Activated CD4-positive, alpha-beta T cell treated with anti-CD3 and anti-CD28 coated beads for 36 hours (primary cell): ENCODE measurements around the gene ZCCHC18. TPM values are rescaled to one million over a fixed set of nuclear protein-coding genes. Genes with fewer than 3 reads are reported as not detected.
"Not testable (repeated sequence)": the region's sequence is repeated elsewhere in the genome, so short reads cannot be mapped to it uniquely, and the experiment has no call there.

Experiments used
- ATAC-seq: fragments of 200-7000 bp; cut with Tn5 transposase; one replicate; pipeline ENCODE4 v1.10.0; 2021; ENCODE audit warnings: mild to moderate bottlenecking, moderate library complexity
- CTCF ChIA-PET: fragments of 350-600 bp; sonication (Branson Sonifier 250); formaldehyde crosslinking; loops from one replicate; lab custom pipeline; 2021; ENCODE audit warnings: antibody characterized with exemption; lab: Charles Lee
- POLR2A ChIA-PET: fragments of 350-600 bp; sonication (Branson Sonifier 250); formaldehyde crosslinking; loops from one replicate; lab custom pipeline; 2021; ENCODE audit warnings: antibody characterized with exemption, inconsistent platforms; lab: Charles Lee
- DNase-seq: peaks from one replicate; pipeline ENCODE4 v3.0.0-alpha.2; 2020
- H3K27ac Mint-ChIP-seq: one replicate; pipeline ENCODE4 v1.8.0; 2021; ENCODE audit warnings: mixed read lengths
- H3K27me3 Mint-ChIP-seq: one replicate; pipeline ENCODE4 v1.8.0; 2021; ENCODE audit warnings: mixed read lengths
- H3K36me3 Mint-ChIP-seq: one replicate; pipeline ENCODE4 v1.8.0; 2021; ENCODE audit warnings: low read depth, mixed read lengths
- H3K4me1 Mint-ChIP-seq: one replicate; pipeline ENCODE4 v1.8.0; 2021; ENCODE audit warnings: mixed read lengths
- H3K4me3 Mint-ChIP-seq: one replicate; pipeline ENCODE4 v1.8.0; 2021; ENCODE audit warnings: mild to moderate bottlenecking, moderate library complexity, mixed read lengths
- H3K9me3 Mint-ChIP-seq: one replicate; pipeline ENCODE4 v1.8.0; 2021; ENCODE audit warnings: low read depth, mixed read lengths
- intact Hi-C, 2 experiments: fragments of 100-400 bp; cut with DNase I in 1 of 2; cut with micrococcal nuclease in 1 of 2; formaldehyde crosslinking; loops; one replicate each; pipeline versions ENCODE4 v1.14.2 to v1.15.1; 2022 to 2024; cut with DNase I, micrococcal nuclease
- total RNA-seq, 2 experiments: library from RNA; stranded (reverse); gene quantifications; one replicate each; pipeline ENCODE4 v1.2.3, GENCODE V29; 2021

ZCCHC18 gene
- total RNA-seq, 2 experiments from 2014 or later: 0.53 to 1.0 TPM

DNA sequence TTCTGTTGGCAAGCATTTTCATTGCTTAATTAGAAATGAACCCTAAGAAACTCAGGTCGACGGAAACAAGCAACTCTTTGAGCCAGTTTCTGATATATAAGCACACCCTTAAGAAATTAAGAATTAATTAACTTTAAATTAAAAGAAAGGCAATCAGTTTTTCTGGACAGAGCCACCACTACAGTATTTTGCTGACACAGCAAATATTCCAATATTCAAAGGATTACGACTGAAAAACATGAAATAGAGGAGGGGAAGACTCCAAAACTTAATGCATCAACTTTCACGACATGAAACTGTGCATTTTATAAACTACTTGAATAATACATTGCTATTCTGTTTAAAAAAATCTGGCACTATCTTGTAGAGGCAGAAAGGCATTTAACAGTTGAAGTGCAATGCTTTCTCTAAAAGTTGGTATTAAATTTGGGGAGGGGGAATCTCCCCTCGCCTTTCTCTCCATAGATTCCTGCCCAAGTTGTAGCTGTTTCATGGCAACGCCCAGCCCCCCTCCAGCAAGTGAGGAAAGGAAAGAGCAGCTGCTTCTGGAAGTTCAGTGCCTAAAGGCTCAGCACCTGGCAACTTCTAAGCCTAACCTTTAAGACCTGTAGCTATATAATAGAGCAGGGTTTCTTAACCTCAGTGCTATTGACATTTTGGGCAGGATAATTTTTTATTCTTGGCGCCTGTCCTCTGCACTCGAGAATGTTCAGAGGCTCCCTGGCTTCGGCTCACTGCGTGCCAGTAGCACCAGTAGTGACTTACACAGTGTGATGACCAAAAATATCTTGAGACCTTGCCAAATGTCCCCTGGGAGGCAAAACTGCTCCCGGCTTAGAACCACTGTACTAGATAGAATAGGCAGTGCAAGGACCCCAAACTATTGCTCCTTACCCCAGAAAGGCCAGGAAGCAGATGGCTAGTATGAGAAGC, 6.7 kb upstream of the ZCCHC18 start:
- POLR2A ChIA-PET: no interaction called here
- ATAC-seq: no peak
- no peaks in the 10 kb centered on the region for H3K27me3 Mint-ChIP-seq
- no peak for DNase-seq
- intact Hi-C loops: no loop called here
- H3K27ac Mint-ChIP-seq: no peak overlapping the region
- H3K36me3 Mint-ChIP-seq: no peaks in the 10 kb centered on the region
- H3K4me3 Mint-ChIP-seq: no peak overlapping the region
- CTCF ChIA-PET: no interaction called here
- peaks cover 10% of the 10 kb centered on the region for H3K4me1 Mint-ChIP-seq
- H3K9me3 Mint-ChIP-seq: no peaks in the 10 kb centered on the region

DNA sequence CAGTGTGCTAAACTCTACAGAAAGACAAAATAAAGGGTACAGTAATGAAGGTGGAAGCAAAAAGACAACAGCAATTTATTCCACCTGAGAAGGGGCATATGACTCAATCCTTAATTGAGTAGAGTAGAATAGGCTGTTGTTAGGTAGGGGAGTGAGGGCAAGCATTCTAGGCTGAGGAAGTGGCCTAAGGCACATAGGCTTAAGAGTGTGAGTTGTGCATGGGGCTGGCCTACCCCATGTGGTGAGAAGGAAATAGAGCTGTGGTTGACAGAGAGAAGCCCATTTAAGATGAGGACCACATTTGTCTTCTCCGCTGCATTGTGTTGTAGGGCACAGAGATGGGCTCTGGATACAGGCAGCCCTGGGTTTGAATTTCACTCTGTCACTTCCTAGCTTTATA, 3.4 kb upstream of the ZCCHC18 start:
- ATAC-seq (no peak), DNase-seq (no peak)
- Mint-ChIP-seq H3K4me1 (peaks cover 23% of the 10 kb centered on the region), H3K4me3 (no peak overlapping the region), H3K36me3 (no peaks in the 10 kb centered on the region), H3K9me3 (no peaks in the 10 kb centered on the region), H3K27ac (no peak overlapping the region), H3K27me3 (no peaks in the 10 kb centered on the region)
- POLR2A ChIA-PET: no interaction called here
- CTCF ChIA-PET: no interaction called here
- intact Hi-C loops: no loop called here

DNA sequence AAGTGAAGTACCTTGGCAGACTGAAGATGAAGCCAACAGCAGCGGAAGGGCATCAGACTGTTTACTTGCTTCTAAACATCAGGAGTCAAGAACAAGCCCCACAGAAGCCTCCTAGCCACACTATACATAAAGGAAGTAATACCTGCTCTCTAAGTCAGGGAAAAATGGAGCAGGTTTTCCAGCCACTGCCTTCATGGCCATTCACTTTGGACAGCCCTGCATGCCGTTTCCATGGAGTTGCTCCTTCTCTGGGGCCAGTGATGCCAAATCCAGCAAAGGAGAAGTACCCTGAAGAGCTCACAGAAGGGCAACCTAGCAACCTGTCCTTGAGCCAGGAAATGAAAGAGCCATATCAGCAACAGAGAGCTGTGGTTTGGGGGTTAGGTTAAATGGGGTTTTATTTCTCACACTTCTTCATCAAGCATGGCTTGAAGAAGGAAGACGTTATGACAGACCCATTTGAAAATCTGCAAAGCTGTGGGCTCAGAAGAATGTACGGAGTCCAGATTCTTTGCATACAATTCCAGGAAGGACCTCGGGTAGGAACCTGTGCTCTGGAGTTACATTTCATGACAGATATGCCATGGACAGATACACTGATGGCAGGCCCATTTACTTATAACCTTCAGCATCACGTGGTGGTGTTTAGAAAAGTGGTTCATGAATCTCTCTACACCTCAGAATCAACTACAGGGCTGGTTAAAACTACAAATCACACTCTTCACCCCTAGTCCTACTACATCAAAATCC, 1.7 kb upstream of the ZCCHC18 start:
- H3K36me3 Mint-ChIP-seq, H3K9me3 Mint-ChIP-seq, H3K27me3 Mint-ChIP-seq, H3K4me3 Mint-ChIP-seq, H3K27ac Mint-ChIP-seq, POLR2A ChIA-PET, DNase-seq: not testable (repeated sequence)
- peaks cover 23% of the 10 kb centered on the region for H3K4me1 Mint-ChIP-seq
- CTCF ChIA-PET: interaction anchor here (1.9 kb wide), 1 partner anchor 265 kb away, joined by 6 read pairs; no protein-coding TSS in a partner anchor
- ATAC-seq: peak; percentile 43
- intact Hi-C loops: loop anchor here in 1 of 2 experiments (5.0 kb wide), 1 partner anchor 278 kb away; the partner anchor contains the start of gene RAB9B

DNA sequence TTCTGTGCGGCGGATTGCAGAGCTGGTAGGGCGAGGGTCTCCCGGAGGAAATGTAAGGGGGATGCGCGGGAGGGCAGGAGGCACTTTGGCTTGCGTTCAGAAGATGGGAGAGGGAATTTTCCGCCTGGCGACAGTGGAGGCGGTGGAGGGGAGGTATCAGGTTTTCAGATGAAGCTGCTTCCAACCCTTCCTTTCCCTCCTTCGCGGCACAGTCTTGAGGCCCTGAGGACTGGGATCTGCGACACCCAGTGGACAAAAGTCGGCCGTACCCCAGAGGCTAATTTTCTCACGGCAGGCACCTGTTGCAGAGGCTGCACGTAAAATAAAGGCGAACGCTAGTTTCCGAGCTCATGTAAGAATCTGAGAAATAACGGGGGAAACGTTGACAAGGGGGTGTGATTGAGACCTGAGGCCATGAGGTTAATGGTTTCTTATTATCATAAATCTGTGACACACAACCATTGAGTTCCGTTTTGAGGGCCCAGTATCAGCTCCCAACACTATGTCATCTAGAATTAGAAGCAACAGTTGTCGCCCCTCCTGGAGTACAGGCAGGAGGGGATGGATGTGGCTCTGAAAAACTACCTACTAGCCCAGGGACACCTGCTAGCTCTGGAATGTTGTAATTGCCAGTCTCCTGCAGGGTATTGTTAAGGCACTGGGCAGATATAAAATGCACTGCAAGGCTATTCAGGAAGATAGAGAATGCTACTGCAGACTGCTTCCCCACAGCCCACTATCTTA, 1.1 kb downstream of the ZCCHC18 start:
- H3K4me1 Mint-ChIP-seq: peaks cover 36% of the 10 kb centered on the region
- H3K9me3 Mint-ChIP-seq: no peaks in the 10 kb centered on the region
- POLR2A ChIA-PET: no interaction called here
- no peaks in the 10 kb centered on the region for H3K36me3 Mint-ChIP-seq
- peak overlapping the region; percentile 65 for H3K27ac Mint-ChIP-seq
- CTCF ChIA-PET: interaction anchor here (0.7 to 2.3 kb wide), 8 partner anchors 8 to 417 kb away, joined by 3 to 22 read pairs (median 4); no protein-coding TSS in a partner anchor
- H3K27me3 Mint-ChIP-seq: no peaks in the 10 kb centered on the region
- peak overlapping the region; percentile 74 for H3K4me3 Mint-ChIP-seq
- ATAC-seq (peak; percentile 73), DNase-seq (peak; percentile 70)
- intact Hi-C loops: loop anchor here (1.0 to 5.0 kb wide), 4 partner anchors 15 to 281 kb away; partner anchors contain the start of gene RAB9B (in 1 of the 2)

DNA sequence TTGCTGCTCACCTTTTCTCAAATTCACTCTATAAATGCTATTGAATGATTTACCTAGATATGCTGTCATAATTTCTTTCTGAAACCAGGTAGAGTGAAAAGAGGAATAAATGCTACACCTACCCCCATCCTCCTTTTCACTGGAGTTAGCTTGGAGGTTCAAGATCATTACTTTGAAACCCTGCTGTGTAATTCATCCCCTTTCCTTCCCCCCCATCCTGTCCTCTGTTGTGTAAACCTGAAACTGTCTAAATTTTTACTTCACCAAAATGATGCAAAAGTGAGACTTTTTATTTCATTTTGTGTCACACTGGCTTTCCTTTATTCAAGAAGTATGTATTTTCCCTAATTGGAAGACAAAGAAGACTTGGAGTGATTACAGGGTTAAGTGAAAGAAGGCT, 5.4 kb downstream of the ZCCHC18 start:
- DNase-seq: no peak
- ChIA-PET POLR2A (no interaction called here), CTCF (no interaction called here)
- no peak overlapping the region for H3K27ac Mint-ChIP-seq
- H3K4me3 Mint-ChIP-seq: no peak overlapping the region
- H3K4me1 Mint-ChIP-seq: peaks cover 39% of the 10 kb centered on the region
- peak; percentile 64 for ATAC-seq
- intact Hi-C loops: no loop called here
- no peaks in the 10 kb centered on the region for H3K36me3 Mint-ChIP-seq
- H3K27me3 Mint-ChIP-seq: no peaks in the 10 kb centered on the region
- H3K9me3 Mint-ChIP-seq: no peaks in the 10 kb centered on the region

DNA sequence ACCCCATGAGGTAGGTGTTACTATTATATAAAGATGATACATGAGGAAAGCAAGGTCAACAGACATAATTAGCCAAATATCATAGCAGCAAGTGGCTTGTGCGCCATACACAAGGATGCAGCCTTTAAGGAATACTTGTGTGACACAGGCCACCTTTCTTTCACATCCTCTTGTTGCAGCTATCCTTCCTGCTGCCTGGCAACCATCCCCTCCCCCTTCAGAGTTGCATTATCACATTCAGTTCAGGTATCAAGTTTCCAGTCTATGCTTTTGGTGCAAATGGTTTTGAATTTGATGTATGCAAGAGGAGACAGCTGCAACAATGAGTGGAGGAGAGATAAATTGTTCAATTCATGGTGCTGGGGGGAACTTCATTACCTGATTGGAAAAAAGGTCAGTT, 6.4 kb downstream of the ZCCHC18 start:
- Mint-ChIP-seq H3K4me1 (peaks cover 46% of the 10 kb centered on the region), H3K27me3 (no peaks in the 10 kb centered on the region), H3K4me3 (no peak overlapping the region), H3K27ac (no peak overlapping the region), H3K36me3 (no peaks in the 10 kb centered on the region), H3K9me3 (no peaks in the 10 kb centered on the region)
- intact Hi-C loops: no loop called here
- ChIA-PET CTCF (no interaction called here), POLR2A (no interaction called here)
- DNase-seq (peak; percentile 11), ATAC-seq (no peak)

DNA sequence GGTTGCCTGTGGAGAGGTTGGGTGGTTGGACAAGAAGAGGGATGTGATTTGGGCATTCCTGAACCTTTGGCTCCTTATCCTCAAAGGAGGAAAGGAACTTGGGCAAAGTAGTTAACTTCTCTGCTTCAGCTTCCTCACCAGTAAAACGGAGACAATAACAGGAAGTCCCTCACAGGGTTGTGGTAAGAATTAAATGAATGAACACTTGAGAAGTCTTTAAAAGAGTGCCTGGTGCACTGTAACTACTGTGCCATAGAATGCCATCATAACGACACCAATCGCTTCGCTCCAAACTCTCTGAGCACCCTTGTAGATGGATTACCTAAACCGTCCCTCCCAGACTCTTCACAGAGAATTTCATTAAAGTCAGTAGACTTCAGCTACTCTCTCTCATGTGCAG, 10.5 kb downstream of the ZCCHC18 start:
- DNase-seq (peak; percentile 11), ATAC-seq (peak; percentile 94)
- POLR2A ChIA-PET: no interaction called here
- Mint-ChIP-seq H3K4me3 (no peak overlapping the region), H3K9me3 (no peaks in the 10 kb centered on the region), H3K27me3 (no peaks in the 10 kb centered on the region), H3K27ac (peak overlapping the region; percentile 58), H3K36me3 (peaks cover 2% of the 10 kb centered on the region), H3K4me1 (peaks cover 41% of the 10 kb centered on the region)
- CTCF ChIA-PET: interaction anchor here (0.5 to 1.0 kb wide), 2 partner anchors 9 to 19 kb away, joined by 3 read pairs; no protein-coding TSS in a partner anchor
- intact Hi-C loops: no loop called here

DNA sequence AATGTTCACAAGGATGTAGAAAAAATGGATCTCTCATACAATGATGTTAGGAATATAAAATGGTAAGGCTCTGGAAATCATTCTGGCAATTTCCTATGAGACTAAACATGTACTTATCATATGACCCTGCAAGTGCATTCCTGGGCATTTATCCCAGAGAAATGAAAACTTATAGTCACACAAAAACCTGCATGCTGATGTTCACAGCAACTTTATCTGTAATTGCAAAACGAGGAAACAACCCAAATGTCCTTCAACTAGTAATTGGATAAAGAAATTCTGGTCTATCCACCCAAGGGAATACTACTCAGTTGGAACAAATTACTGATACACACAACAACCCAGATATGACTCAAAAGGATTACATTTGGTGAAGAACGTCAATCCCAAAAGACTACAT, 14.5 kb downstream of the ZCCHC18 start:
- ATAC-seq (no peak), DNase-seq (no peak)
- H3K27ac Mint-ChIP-seq: no peak overlapping the region
- no peaks in the 10 kb centered on the region for H3K27me3 Mint-ChIP-seq
- H3K4me3 Mint-ChIP-seq: no peak overlapping the region
- intact Hi-C loops: no loop called here
- H3K36me3 Mint-ChIP-seq: peaks cover 15% of the 10 kb centered on the region
- no peaks in the 10 kb centered on the region for H3K9me3 Mint-ChIP-seq
- ChIA-PET CTCF (interaction anchor here (1.6 kb wide), 1 partner anchor 27 kb away, joined by 4 read pairs; no protein-coding TSS in a partner anchor), POLR2A (no interaction called here)
- peaks cover 19% of the 10 kb centered on the region for H3K4me1 Mint-ChIP-seq

DNA sequence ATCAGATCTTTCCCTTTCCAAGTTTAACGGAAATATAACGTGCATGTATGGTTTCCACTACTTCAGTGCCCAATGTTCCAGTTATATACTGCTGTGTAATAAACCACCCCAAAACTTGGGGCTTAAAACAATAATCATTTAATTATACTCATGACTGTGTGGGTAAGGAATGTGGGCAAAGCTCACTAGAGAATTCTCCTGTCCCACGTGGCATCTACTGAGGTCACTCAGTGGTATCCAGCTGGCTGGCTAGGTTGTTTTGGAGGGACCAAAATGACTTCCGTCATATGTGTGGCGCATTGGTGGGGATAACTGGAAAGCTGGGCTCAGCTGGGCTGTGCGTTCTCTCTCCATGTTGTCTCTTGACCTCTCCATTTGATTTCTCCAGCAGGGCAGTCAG, 18.5 kb downstream of the ZCCHC18 start:
- no peak for ATAC-seq
- H3K4me1 Mint-ChIP-seq: peaks cover 17% of the 10 kb centered on the region
- H3K27me3 Mint-ChIP-seq: no peaks in the 10 kb centered on the region
- H3K27ac Mint-ChIP-seq: no peak overlapping the region
- ChIA-PET CTCF (no interaction called here), POLR2A (no interaction called here)
- peaks cover 12% of the 10 kb centered on the region for H3K36me3 Mint-ChIP-seq
- no peak overlapping the region for H3K4me3 Mint-ChIP-seq
- no peak for DNase-seq
- intact Hi-C loops: no loop called here
- H3K9me3 Mint-ChIP-seq: no peaks in the 10 kb centered on the region

DNA sequence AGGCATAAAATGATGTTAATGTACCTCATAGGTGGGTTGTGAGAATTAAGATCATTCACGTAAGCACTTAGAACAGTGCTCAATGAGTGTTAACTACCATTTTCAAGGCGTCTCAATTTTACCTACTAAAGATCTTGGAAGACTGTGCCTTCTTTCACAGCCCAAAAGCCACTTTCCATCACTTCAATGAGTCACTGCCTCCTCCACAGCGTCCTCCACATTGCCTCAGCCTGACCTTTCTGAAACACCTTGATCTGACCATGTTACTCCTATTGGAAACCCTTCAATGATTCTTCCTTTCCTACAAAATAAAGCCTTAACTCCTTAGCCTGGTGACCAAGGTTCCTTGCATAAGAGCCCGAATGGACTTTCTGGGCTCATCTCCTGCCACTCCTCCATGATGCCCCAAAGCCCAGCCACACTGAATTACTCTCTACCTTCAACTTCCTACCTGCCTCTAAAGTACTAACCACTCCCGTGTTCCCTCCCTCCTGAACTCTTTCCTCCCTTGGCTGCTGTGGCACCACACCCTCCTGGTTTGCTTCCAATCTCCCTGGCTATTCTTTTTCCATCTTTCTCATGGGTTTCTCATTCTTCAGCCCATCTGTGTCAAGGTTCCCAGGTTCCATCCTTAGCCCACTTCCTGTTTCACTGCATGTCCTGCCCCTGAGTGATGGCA, 22.4 kb downstream of the ZCCHC18 start:
- no peak for ATAC-seq

More for the DNA sequence above, 22.4 kb downstream of the ZCCHC18 start:
- peak overlapping the region; percentile 60 for H3K27ac Mint-ChIP-seq
- no peaks in the 10 kb centered on the region for H3K9me3 Mint-ChIP-seq
- H3K36me3 Mint-ChIP-seq: peaks cover 9% of the 10 kb centered on the region
- H3K4me1 Mint-ChIP-seq: peaks cover 21% of the 10 kb centered on the region
- intact Hi-C loops: no loop called here
- H3K27me3 Mint-ChIP-seq: no peaks in the 10 kb centered on the region
- H3K4me3 Mint-ChIP-seq: no peak overlapping the region
- POLR2A ChIA-PET: no interaction called here
- DNase-seq: no peak
- CTCF ChIA-PET: interaction anchor here (0.9 to 1.9 kb wide), 2 partner anchors 21 to 211 kb away, joined by 3 to 6 read pairs; no protein-coding TSS in a partner anchor
